MM.1S (cell line): ENCODE results near the gene NPAS4.

ENCODE experiments used
- DNase-seq: peaks from one replicate; pipeline ENCODE4 v3.0.0-alpha.2; 2015
- H2AFZ ChIP-seq: fragments of 300-600 bp; sonication (generic); 2 replicates; pipeline ENCODE4 v1.6.0; 2016; ENCODE audit warnings: antibody characterized with exemption, low read length
- H3F3A ChIP-seq: fragments of 300-600 bp; sonication (generic); 2 replicates; pipeline ENCODE4 v1.6.1; 2016; ENCODE audit warnings: mild to moderate bottlenecking, antibody characterized with exemption, low read length, moderate library complexity, mixed read lengths; ENCODE audit not compliant: insufficient read depth
- H3K27ac ChIP-seq: fragments of 300-600 bp; sonication (generic); 2 replicates; pipeline ENCODE4 v1.5.1; 2016; ENCODE audit warnings: mild to moderate bottlenecking, low read length
- H3K27me3 ChIP-seq: fragments of 300-600 bp; sonication (generic); replicated peaks from 2 replicates; pipeline ENCODE4 v1.6.0; 2016; ENCODE audit warnings: low read length; ENCODE audit not compliant: insufficient read depth
- H3K36me3 ChIP-seq: fragments of 300-600 bp; sonication (generic); replicated peaks from 2 replicates; pipeline ENCODE4 v1.6.1; 2016; ENCODE audit warnings: mild to moderate bottlenecking, low read length, mixed read lengths; ENCODE audit not compliant: insufficient read depth
- H3K4me1 ChIP-seq: fragments of 300-600 bp; sonication (generic); 2 replicates; pipeline ENCODE4 v1.6.1; 2016; ENCODE audit warnings: low read length, mixed read lengths
- H3K4me2 ChIP-seq: fragments of 300-600 bp; sonication (generic); 2 replicates; pipeline ENCODE4 v1.6.0; 2016; ENCODE audit warnings: low read depth, low read length
- H3K4me3 ChIP-seq: fragments of 300-600 bp; sonication (generic); 2 replicates; pipeline ENCODE4 v1.5.1; 2016; ENCODE audit warnings: low read length, mixed read lengths
- H3K79me2 ChIP-seq: fragments of 300-600 bp; sonication (generic); 2 replicates; pipeline ENCODE4 v1.6.1; 2016; ENCODE audit warnings: mixed run types, low read length, mixed read lengths
- H3K9ac ChIP-seq: fragments of 300-600 bp; sonication (generic); 2 replicates; pipeline ENCODE4 v1.6.1; 2016; ENCODE audit warnings: low read length, mixed read lengths
- H3K9me2 ChIP-seq: fragments of 300-600 bp; sonication (generic); replicated peaks from 2 replicates; pipeline ENCODE4 v1.6.1; 2016; ENCODE audit warnings: mild to moderate bottlenecking, low read length, mixed read lengths; ENCODE audit not compliant: insufficient read depth
- H3K9me3 ChIP-seq: fragments of 300-600 bp; sonication (generic); replicated peaks from 2 replicates; pipeline ENCODE4 v1.6.1; 2016; ENCODE audit warnings: mild to moderate bottlenecking, low read length, mixed read lengths; ENCODE audit not compliant: insufficient read depth
- H4K20me1 ChIP-seq: fragments of 300-600 bp; sonication (generic); 2 replicates; pipeline ENCODE4 v1.6.1; 2016; ENCODE audit warnings: mild to moderate bottlenecking, low read length, moderate library complexity, mixed read lengths; ENCODE audit not compliant: insufficient read depth
- EZH2 ChIP-seq: fragments of 300-600 bp; sonication (generic); optimal IDR thresholded peaks from 2 replicates; pipeline ENCODE3; 2017; ENCODE audit warnings: low read depth, mild to moderate bottlenecking, antibody characterized with exemption, low read length, mixed read lengths
- EZH2phosphoT487 ChIP-seq: fragments of 300-600 bp; sonication (generic); IDR thresholded peaks from 2 replicates; pipeline ENCODE4 v1.6.1; 2018; ENCODE audit warnings: antibody characterized with exemption, low read length
- TF ChIP-seq, protein P1 (sequence below): fragments of 300-600 bp; sonication (generic); IDR thresholded peaks from 2 replicates; pipeline ENCODE4 v1.5.1; 2016; ENCODE audit warnings: antibody characterized with exemption, low read length, mixed read lengths

NPAS4 gene

DNA sequence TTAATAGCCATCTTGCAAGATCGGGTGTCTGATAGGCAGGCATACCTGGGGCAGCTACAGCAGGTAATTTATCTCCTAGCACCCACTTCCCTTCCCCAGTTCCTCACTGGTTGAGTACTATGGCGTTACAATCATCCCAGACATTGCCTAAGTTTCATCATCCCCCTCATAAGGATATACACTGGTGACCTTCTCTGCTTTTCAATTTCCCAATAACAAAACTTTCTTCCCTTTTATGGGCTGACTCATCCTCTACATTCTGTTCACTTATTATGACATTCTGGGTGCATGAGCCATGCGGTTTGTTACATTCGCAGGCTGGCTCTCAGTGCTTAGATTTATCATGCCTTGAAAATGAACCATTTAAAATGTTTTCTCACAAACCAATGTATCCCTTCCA, 22.8 kb downstream of the NPAS4 start:
- no peaks in the 10 kb centered on the region for H3K4me1 ChIP-seq
- no peaks in the 10 kb centered on the region for H3K36me3 ChIP-seq
- H4K20me1 ChIP-seq = no peaks in the 10 kb centered on the region
- H3K79me2 ChIP-seq = no peaks in the 10 kb centered on the region; the same call in 1 of the 2 replicates
- H3K27ac ChIP-seq = no peak overlapping the region
- H3K4me3 ChIP-seq = no peak overlapping the region
- H3K9me2 ChIP-seq = no peaks in the 10 kb centered on the region
- no peak for DNase-seq
- no peak overlapping the region for H3K4me2 ChIP-seq
- H2AFZ ChIP-seq = no peak overlapping the region
- no peaks in the 10 kb centered on the region for H3F3A ChIP-seq
- peaks cover 71% of the 10 kb centered on the region for H3K27me3 ChIP-seq
- TF ChIP-seq, protein P1, sequence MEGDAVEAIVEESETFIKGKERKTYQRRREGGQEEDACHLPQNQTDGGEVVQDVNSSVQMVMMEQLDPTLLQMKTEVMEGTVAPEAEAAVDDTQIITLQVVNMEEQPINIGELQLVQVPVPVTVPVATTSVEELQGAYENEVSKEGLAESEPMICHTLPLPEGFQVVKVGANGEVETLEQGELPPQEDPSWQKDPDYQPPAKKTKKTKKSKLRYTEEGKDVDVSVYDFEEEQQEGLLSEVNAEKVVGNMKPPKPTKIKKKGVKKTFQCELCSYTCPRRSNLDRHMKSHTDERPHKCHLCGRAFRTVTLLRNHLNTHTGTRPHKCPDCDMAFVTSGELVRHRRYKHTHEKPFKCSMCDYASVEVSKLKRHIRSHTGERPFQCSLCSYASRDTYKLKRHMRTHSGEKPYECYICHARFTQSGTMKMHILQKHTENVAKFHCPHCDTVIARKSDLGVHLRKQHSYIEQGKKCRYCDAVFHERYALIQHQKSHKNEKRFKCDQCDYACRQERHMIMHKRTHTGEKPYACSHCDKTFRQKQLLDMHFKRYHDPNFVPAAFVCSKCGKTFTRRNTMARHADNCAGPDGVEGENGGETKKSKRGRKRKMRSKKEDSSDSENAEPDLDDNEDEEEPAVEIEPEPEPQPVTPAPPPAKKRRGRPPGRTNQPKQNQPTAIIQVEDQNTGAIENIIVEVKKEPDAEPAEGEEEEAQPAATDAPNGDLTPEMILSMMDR = no peak
- no peak for TF ChIP-seq EZH2phosphoT487
- no peak for TF ChIP-seq EZH2
- no peak overlapping the region for H3K9ac ChIP-seq
- no peaks in the 10 kb centered on the region for H3K9me3 ChIP-seq

- Histone ChIP-seq H3K4me1 (no peaks in the 10 kb centered on the region), H4K20me1 (no peaks in the 10 kb centered on the region), H3K27ac (no peak overlapping the region), H3K27me3 (peaks cover 77% of the 10 kb centered on the region), H3K36me3 (no peaks in the 10 kb centered on the region), H3F3A (no peaks in the 10 kb centered on the region), H3K79me2 (no peaks in the 10 kb centered on the region), H2AFZ (no peak overlapping the region), H3K4me2 (no peak overlapping the region), H3K4me3 (no peak overlapping the region), H3K9me2 (no peaks in the 10 kb centered on the region), H3K9ac (no peak overlapping the region), H3K9me3 (no peaks in the 10 kb centered on the region)
- no peak for TF ChIP-seq EZH2
- TF ChIP-seq EZH2phosphoT487 = no peak
- TF ChIP-seq, protein P1 = no peak
- DNase-seq = no peak
Measured at GRCh38 chr11:66447012-66447411, 26.2 kb downstream of the NPAS4 start.

GRCh38 chr11:66448523-66448922, 27.7 kb downstream of the NPAS4 start:
- no peaks in the 10 kb centered on the region for H3K9me3 ChIP-seq
- H3K36me3 ChIP-seq = no peaks in the 10 kb centered on the region
- no peak for DNase-seq
- no peaks in the 10 kb centered on the region for H3F3A ChIP-seq
- no peaks in the 10 kb centered on the region for H3K9me2 ChIP-seq
- no peak overlapping the region for H3K9ac ChIP-seq
- H3K4me1 ChIP-seq = no peaks in the 10 kb centered on the region
- no peak overlapping the region for H3K4me2 ChIP-seq
- no peaks in the 10 kb centered on the region for H3K79me2 ChIP-seq
- TF ChIP-seq EZH2phosphoT487 (no peak), EZH2 (no peak)
- TF ChIP-seq, protein P1 = no peak
- peaks cover 65% of the 10 kb centered on the region for H3K27me3 ChIP-seq
- no peak overlapping the region for H3K4me3 ChIP-seq
- H2AFZ ChIP-seq = no peak overlapping the region
- no peak overlapping the region for H3K27ac ChIP-seq
- H4K20me1 ChIP-seq = no peaks in the 10 kb centered on the region
